GM19397 (cell line): Measurements from ENCODE around the gene TEX2.

Experiments used
- ATAC-seq: cut with Tn5 transposase; IDR thresholded peaks from one replicate; pipeline ENCODE4 v1.9.1; 2021; ENCODE audit warnings: mild to moderate bottlenecking, moderate library complexity; ENCODE audit not compliant: unreplicated experiment

TEX2 gene

GRCh38 chr17:64123114-64123513 is 139.9 kb downstream of the TEX2 start:
- ATAC-seq: no peak

DNA sequence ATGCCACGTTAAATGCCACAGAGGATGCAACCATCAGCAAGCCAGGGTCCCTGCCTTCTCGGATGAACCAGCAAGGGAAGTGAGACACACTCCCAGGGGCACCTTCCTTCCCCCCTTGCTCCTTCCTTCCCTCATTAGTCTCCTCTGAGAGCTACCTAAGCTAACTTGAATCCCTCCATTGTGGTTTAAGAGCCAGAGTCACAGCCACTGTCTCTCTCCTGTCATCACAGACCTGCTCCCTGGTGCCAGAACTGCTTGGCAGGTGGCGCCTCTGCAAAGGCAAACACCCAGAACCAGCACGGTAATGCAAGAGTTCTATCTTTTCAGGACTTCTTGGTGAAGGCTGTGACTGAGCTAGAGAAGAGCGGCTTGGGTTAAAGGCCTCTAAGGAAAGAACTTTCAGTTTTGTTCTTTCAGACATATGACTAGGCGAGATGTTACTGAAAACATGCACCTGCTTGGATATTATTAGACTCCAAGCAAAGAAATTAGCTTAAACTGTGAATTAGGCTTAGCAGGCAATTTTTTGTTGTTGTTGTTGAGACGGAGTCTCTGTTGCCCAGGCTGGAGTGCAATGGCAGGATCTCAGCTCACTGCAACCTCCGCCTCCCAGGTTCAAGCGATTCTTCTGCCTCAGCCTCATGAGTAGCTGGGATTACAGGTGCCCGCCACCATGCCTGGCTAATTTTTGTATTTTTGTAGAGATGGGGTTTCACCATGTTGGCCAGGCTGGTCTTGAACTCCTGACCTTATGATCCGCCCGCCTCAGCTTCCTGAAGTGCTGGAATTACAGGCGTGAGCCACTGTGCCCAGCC is 141.9 kb downstream of the TEX2 start:
- ATAC-seq: peak; percentile 58

GRCh38 chr17:64120159-64120810 is 142.8 kb downstream of the TEX2 start:
- ATAC-seq: no peak

DNA sequence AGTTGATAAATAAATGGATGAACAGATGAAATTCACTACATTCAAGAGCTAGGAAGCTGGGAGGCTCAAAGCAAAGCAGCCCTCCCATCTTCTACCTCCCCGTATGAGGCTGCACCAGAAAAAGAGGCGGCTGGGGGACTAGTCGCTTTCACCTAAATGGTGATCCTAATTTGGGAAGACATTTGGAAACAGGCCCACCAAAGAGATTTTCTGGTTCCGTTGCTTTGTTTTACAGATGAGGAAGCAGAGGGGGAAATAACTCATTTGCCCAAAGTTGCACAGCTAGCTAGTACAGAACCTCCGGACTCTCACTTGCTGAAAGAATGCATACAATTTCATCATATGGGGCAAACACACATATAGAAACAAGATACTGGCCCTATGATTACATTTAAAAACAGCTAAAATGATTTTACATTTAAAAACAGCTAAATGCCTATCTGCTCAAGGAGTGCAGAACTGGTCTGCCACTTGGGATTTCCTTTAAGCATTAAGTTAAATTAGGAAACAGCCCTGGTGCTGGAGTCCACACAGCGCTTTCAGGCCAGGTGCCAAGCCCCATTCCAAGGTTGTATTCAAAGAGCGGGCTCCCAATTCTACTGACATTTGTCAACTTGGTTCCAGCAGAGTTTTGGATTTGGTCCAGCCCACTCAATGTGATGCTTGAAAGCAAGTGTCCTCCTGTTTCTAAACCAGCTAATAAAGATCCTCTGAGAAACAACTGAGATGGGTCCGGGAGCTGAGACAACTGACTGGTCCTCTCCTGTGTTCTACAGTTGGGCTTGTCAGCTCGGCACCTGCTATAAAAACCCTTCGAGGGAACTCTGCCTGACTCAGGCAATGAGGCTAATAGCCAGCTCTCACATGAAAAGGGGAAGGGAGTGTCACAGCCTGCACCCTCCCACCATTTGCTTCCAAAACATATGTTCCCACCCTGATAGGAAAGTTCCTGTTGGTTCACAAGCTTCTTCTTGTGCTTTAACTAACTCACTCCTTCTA is 144.8 kb downstream of the TEX2 start:
- ATAC-seq: no peak

GRCh38 chr17:64115822-64116534 is 147.1 kb downstream of the TEX2 start:
- ATAC-seq: no peak

- ATAC-seq: no peak
These were observed 147.9 kb downstream of the TEX2 start for GRCh38 chr17:64115043-64115698.

DNA sequence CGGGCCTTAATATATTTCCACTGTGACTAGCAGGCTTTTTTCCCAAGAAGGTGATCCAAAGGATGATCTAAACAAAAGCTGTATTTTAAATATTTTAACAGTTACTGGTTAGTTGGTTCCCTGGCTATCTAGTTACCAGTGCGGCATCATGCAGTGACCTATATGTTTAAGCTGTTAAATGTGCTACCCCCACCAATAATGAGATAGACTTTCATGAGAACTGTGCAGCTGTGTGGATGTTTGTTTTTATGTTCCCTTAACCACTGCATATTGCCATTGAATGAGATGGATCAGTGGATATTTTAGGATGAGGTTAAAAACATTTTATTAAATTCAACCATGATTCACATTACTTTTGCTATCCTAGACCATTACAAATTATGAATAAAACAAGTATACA is 150.1 kb downstream of the TEX2 start:
- ATAC-seq: no peak

GRCh38 chr17:64111831-64112230 is 151.2 kb downstream of the TEX2 start:
- no peak for ATAC-seq

- no peak for ATAC-seq
These were observed 152.5 kb downstream of the TEX2 start for GRCh38 chr17:64110379-64111152.

DNA sequence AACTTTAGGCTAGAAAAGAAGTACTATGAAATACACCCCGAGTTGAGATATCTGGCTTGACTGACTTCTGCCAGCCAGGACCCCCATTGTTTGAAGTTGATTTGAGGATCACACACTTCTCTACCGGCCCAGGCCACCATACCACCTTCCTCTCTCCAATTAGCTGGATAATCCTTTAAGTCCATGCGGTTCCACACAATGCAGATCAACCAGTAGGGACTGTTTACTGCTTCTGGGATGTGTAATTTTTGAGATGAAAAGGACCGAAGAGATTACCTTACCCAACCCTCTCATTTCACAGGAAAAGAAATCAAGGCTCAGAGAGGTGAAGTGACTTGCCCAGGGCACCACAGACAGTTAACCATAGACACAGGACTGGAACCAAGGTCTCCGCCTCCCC is 153.7 kb downstream of the TEX2 start:
- ATAC-seq: no peak

- ATAC-seq: no peak
These were observed 155.4 kb downstream of the TEX2 start for GRCh38 chr17:64107500-64108236.

- ATAC-seq: no peak
These were observed 156.1 kb downstream of the TEX2 start for GRCh38 chr17:64106918-64107317.

GRCh38 chr17:64103391-64104364 is 159.4 kb downstream of the TEX2 start:
- no peak for ATAC-seq

GRCh38 chr17:64102627-64103390 is 160.3 kb downstream of the TEX2 start:
- no peak for ATAC-seq

DNA sequence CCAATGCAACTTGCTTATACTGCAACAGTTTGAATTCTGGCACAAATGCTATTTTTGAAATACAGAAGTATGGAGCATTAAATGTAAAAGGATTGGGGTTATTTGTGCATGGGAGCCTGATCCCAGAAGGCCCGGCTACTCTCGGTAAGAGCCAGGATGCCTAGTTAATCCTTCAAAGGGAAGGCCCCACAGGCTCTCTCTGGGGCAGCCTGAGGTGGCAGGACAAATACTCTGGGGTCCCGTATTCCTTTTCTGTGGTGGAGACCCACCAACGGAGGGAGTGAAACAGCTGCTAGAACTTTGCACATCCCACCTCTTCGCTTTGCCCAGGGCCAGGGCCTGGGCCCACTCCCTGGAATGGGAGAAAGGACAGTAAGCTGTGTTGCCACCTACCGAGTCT is 163.5 kb downstream of the TEX2 start:
- no peak for ATAC-seq
